SHP77 treated with DMSO at 0.1 percent for 48 hours (cell line): ENCODE data around the gene PPP4R3B.
"Not testable (repeated sequence)": the region's sequence is repeated elsewhere in the genome, so short reads cannot be mapped to it uniquely, and the experiment has no call there.

Experiments used
- DNase-seq: peaks from one replicate; lab custom pipeline; 2025; lab: John Stamatoyannopoulos, UW

Gene PPP4R3B

DNA sequence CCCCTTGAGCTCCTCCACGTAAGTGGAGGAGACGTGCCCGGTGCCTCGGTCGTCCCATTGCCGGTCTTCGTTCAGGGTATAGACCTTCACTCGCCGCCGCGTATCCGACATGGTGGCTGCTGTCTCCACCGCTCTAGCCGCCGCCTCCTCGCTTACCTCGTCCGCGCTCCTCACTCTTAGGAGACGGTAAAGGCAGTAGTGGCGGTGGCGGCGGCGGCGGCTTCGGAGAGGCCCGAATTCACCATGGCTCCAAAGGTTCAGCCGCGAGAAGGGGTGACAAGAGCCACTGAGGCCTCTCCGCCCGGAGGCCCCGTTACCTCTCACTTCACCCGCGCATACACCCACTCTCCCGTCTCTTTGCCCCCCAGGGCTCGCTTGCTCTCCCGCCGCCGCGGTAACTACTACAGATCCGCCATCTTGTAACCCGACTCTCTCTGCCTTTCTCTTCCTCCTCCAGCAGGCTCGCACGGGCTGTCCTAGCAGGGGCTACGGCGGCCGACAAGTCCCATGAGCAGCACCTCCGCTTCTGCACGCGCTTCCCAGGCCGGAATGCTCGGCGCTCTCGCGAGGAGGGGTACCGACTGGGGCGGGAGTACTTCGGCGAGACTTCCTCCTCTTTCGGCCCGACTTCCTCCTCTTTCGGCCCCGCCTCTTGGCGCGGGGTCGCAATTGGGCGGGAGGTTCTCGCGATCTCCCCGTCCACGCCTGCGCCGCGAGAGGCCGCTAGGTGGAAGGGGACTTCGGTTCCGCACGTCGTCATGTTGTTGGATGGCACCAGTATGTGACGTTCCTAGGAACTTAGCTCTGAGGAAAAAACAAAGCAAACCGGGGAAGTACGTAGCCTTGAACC lies at the start of gene PPP4R3B:
PPP4R3B (minus strand) TSS at position 448 of the 850 bp plus-strand sequence; CDS start at position 111, 337 bp downstream.
- peak; percentile 100 for DNase-seq

DNA sequence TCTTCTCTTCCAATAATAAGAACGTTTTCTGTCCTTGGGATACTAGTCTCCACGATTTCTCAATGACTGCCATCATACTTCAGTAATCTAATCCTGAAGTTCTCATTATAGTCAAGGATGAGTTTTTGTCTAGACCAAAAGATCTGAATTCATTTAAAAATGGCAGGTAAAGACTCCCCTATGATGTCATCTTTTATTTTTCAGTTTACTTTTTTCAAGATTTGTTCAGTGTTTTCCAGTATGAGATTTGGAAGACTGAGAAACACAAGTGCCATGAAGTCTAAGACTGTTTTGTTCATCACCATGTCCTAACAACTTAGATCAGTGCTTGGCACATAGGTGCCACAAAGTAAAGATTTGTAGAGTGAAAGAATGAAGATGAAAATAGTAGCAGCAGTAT lies 35.8 kb upstream of the PPP4R3B start:
- no peak for DNase-seq

DNA sequence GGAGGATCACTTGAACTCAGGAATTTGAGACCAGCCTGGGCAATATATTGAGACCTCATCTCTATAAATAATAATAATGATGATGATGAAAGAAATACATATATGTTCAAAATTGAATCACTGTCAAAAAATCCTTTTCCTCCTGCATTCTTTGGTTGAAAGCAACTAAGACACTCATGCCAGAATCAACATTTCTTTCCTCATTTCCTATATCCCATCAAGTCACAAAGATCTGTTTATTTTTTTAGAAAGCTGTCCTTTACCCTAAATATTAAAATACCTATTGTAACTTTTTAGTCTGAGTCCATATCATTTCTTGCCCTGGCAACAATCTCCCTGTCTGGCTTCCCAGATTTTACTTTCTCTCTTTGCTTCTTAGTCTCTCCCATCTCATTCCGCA lies 31.8 kb upstream of the PPP4R3B start:
- no peak for DNase-seq

DNA sequence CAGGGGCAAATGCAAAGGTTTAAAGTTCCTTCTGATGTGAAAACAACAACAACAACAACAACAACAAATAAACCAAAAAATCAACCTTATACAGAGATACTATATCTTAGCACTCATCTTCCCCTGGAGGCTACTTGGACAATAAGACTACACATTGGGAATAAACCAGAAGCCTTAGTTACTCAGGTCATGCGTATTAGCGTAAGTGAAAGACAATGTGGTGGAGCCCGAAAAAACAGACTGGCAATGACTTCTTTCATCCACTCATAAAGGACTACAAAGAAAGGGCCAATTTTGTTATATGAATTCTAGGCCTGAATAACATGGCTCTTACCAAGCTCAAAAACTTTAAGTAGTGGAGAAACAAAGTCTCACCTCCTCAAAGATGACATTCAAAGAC lies 19.4 kb upstream of the PPP4R3B start:
- DNase-seq: no peak

DNA sequence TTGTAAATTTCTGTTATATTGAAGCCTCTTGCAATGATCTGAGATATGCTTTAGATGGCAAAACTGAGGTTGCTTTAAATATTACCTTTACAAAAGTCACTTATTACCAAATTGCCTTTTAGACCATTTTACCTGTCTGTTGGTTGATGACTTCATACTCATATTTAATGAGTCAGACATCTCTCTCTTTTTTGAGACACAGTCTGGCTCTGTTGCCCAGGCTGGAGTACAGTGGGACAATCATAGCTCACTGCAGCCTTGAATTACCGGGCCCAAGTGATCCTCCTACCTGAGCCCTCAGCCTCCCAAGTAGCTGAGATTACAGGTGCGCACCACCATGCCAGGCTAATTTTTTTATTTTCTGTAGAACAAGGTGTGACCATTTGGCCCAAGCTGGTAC lies 11.5 kb upstream of the PPP4R3B start:
- no peak for DNase-seq

DNA sequence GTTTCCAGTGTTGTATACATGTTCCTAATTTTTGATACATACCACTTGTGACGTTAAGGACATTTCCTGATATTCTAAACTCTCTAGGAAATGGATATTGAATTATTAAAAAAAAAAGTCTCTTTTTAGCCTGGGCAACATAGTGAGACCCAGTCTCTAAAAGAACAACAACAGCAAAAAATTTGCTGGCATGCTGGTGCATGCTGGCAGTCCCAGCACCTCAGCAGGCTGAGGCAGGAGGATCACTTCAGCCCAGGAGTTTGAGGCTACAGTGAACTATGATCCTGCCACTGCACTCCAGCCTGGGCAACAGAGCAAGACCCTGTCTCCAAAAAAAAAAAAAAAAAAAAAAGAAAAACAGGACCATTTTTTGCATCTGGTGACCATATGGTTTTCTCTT lies 10.5 kb upstream of the PPP4R3B start:
- DNase-seq: no peak

DNA sequence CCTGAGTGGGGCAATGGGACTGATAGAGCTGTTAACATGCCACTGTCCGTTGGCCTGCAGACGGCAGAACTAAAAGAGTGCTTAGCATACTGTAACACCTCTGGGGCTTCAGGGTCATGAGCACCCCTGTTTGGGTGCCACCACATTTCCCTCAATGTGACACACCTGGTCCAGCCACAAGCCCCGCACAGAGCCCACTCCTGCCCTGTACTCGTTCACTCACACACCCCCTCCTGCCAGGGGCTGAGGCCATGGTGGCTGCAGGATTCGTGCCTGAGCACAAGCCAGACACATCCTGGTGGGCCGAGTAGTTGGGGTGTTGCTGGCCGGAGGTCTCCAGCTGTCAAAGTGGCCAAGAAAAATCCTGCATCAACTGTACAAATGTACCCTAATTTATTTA lies 4.4 kb upstream of the PPP4R3B start:
- DNase-seq: no peak

DNA sequence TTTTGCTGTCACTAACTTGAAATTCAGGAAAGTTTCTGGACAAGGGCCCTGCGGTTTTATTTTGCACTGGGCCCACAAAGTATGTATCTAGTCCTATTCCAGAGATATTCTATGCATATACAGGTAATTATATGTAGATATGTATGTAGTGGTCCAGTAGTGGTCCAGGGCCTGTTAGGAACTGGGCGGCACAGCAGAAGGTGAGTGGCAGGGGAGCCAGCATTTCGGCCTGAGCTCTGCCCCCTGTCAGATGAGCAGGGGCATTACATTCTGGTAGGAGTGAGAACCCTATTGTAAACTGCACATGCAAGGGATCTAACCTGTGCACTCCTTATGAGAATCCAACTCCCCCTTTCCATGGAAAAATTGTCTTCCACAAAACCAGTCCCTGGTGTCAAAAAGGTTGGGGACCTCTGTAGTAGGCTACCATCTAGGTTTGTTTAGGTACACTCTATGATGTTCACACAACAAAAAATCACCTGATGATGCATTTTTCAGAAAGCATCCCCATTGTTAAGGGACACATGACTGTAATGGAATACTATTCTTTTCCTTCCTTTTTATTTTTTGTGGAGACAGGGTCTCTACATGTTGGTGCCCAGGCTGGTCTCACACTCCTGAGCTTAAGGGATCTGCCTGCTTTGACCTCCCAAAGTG lies 2.8 kb upstream of the PPP4R3B start:
- peak; percentile 39 for DNase-seq

DNA sequence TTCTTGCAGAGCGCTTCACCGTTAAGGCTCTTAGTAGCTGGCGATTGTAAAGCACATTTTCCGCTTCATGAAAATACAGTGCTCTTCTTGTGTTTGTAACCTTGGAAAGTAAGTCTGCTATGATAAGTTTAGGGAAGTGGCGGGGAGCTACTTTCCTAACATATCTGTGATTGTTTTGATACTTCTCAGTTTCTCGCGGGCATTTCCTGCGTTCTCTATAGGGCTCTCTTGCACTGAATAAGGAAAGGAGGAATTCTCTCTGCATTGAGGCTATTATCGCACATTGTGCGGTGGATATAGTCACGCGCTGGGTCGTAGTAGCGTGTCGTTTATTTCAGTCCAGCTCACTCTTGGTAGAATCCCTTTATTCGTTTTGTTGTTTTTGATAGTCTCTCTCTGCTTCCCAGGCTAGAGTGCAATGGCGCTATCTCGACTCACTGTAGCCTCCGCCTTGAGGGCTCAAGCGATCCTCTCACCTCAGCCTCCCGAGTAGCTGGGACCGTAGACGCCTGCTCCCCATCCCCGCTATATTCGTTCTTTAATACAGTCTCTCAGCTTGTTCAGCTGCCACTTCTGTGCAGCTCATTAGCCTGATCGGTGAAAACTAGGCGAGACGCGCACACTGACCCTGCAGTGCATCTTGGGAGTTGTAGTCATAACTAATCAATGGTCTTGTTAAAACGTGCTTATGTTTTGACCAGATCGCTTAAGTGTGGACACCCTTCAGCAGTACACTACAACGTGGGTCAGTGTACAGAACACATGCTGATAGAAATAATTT lies 1.0 kb upstream of the PPP4R3B start:
- peak; percentile 79 for DNase-seq

DNA sequence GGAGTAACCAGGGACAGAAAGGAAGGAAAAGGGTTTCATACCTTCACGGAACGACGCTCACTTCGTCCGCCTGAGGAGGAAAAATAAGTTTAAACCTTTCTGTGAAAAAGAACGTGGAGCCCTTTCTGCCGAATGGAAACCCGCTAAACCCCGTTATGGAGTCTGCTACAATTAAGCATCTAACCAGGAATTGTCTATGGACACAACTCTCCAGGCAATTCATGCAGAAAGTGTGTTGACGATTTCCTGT lies 528 bp upstream of the PPP4R3B start:
- no peak for DNase-seq

DNA sequence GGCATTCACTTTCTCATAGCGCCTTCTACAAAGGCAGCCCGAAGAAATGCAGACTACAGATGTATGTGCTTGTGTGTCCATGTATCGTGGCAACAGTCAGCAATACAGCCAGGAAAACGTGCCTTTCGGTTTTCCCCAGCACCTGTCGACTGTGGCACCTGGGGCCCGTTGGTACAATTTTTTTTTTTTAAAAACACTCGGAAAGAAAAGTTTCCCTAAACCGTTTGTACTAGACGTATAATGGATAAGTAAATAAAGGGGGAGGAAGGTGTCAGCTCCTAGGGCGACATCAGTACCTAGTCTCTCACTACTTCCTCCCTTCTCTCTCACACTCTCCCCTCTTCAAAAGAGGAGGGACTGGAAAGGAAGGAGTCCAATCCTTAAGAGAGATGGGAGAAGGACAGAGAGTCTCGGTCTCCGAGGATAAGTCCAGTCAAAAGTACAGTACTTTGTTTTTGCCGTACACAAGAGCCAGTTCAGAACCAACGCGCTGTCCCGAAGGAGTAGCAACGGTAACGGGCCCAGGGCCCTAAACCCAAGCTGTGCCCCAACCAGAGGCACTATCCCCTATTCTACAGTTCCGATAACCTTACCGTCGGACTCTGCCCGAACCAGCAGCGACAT lies 759 bp downstream of the PPP4R3B start:
- DNase-seq: peak; percentile 49

DNA sequence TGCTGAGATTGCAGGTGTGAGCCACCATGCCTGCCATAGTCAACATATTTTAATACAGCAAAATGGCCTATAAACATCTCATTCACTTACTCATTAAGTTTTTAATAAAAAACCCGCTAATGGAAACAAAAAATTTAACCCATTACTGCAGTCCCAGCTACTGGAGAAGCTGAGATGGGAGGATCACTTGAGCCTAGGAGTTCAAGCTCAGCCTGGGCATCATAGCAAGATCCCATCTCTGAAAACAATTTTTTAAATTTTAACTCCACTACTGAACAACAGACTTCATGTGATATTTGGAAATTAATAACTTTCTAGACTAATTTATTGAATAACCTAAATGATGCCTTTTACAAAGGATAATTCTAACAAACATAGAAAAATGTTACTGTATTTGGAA lies 5.4 kb downstream of the PPP4R3B start:
- DNase-seq: no peak

DNA sequence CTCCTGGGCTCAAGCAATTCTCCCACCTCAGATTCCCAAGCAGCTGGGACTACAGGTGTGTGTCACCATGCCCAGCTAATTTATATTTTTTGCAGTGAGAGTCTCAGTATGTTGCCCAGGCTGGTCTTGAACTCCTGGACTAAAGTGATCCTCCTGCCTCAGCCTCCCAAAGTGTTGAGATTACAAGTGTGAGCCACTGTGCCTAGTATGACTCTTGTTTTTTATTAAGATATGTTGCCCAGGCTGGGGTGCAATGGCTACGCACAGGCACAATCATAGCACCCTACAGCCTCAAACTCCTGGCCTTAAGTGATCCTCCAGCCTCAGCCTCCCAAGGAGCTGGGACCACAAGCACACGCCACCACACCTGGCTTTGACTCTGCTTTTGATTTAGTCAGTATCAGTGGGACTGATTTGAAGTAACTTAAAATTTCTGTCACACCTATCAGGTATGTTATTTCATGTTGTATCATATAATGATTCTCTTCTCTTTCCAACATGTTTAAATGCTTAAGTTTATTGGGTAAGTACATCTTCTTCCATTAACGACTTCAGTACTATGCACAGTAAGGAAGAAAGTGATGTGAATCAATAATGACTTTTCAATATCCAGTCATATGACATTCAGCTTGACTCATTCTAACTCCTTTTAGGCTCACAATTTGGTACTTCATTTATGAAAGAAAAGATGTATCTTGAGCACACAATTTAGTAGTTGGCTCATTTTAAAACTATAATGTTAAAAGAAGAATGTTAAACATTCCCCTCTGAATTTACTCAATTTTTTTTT lies 6.3 kb downstream of the PPP4R3B start:
- no peak for DNase-seq

DNA sequence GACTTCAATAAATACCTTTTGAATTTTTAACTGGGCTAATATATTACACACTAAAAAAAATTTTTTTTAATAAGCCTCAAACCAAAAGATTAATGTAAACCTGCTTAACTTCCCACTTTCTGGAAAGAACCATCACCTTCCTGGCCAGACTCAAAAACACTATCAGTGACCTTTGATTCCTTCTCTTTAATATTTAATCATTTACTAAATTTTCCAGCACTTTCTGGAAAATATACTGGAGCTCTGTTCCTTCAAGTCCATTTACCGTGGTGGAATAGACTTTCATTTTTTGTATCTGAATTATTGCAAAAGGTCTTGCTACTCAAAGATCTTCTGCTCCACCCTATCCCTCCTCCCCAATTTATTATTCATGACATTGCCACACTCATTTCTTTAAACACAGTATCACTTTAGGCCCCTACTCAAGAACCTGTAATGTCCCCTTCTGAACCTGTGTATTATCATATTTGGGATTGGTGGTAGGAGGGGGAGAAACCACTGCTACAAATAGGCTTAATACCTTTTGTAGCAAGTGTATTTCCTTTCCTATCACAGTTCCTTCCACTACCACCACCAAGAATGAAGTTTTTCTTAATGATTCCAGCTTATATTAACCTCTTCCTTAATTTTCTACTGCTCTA lies 7.4 kb downstream of the PPP4R3B start:
- no peak for DNase-seq

DNA sequence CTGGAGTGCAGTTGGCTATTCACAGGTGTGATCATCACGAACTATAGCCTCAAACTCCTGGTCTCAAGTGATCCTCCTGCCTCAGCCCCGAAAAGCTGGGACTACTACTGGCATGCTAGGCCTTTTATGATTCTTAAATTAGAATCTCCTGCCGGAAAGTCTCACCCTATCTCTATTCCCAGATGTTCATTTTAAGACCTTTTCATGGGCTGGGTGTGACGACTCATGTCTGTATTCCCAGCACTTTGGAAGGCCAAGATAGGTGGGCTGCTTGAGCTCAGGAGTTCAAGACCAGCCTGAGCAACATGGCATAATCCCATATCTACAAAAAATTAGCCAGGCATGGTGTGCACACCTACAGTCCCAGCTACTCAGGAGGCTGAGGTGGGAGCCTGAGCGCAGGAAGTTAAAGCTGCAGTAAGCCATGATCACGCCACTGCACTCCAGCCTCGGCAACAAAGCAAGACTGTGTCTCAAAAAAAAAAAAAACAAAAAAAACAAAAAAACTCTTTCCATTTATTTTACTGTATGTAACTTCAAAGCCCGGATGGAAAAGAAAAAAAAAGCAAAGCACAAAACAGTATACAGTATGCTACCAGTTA lies 8.1 kb downstream of the PPP4R3B start:
- no peak for DNase-seq

DNA sequence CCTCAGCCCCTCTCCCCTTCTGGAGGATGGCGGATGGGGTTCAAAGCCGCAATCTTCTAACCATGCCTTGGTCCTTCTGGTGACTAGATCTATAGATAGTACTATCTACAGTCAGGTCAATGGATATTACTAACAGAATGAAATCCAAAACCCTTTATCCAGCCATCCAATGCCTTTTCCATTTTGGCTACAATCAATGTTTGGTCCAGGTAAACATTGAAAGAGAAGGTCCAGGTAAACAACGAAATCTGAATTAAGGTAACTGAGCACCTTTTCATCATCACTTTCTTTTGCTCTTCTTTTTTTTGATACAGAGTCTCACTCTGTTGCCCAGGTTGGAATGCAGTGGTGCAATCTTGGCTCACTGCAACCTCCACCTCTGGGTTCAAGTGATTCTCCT lies 9.7 kb downstream of the PPP4R3B start:
- no peak for DNase-seq

DNA sequence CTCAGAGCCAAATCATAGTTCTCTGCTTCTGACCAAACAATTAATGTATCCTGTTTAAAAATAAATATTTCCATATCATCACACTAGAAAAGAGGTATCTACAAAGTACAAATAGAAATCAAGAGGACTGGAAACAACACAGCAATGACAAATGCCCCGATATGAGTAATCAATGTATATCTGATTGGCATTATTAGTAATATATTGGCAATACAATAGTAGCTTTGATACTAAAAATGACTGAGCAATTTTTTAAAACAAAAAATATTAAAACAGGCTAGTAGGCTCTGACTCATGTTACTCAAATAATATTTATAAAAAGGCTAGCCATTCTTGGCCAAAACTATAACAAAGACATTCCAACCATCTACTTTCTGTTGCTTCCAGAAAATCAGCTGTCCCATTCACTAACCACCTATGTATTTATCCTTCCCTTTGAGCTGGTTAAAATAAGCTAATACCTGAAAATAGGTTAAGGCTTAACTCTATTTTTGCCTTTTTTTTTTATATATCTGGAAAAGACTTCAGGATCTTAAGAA lies 13.3 kb downstream of the PPP4R3B start:
- DNase-seq: no peak

DNA sequence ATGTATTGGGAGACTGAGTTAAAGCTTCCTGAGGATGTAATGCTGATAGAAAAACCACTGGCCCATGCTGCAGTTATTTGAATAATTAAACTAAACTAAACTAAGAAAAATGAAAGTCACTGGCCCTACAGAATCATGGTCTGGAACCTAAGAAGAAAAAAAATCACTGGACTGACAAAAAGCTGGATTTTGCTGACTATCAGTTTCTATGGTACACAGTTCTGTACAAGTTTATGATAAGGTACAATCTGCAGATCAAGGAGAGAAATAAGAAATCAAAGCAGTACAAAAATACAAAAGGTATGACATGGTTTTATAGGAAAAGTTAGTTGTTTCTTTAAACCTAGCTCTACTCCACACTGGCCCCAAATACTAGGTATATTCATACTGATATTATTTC lies 15.6 kb downstream of the PPP4R3B start:
- no peak for DNase-seq

DNA sequence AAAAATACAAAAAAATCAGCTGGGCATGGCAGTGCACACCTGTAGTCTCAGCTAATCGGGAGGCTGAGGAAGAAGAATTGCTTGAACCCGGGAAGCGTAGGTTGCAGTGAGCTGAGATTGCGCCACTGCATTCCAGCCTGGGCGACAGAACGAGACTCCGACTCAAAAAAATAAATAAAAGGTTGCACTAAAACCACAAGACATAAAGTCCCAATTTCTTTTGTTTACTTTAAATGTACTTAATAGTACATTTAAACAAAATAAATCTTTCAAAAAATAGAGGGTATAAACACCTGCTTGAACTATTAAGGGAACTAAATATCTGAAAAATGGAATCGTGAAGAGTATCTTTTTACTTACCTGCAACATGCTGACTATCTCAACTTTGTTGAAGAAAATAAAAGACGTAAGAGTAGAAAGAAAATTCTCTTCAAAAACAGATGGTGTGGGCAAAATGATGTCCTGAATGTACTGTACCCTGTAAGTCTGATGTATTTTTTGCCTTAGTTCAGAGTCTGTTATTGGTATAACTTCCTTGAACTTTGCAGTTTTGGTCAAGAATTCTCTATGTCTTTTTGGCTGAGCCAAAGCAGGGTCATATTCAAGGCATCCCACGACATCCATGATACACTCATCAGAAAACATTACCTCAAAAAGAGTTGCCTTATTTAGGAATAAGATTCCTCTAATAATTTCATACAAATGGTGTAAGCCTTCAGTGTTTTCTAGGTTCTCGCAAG lies 19.2 kb downstream of the PPP4R3B start:
- DNase-seq: no peak

DNA sequence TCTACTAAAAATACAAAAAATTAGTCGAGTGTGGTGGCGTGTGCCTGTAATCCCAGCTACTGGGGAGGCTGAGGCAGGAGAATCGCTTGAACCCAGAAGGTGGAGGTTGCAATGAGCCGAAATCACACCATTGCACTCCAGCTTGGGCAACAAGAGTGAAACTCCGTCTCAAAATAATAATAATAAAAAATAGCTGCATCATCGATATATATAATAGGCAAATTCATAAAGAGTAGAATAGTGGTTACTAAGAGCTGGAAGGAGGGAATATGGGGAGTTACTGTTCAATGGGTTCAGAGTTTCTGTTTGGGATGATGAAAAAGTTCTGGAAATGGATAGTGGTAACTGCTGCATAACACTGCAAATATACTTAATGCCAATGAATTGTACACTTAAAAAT lies 20.6 kb downstream of the PPP4R3B start:
- DNase-seq: not testable (repeated sequence)
